NCI-H146 treated with DMSO at 0.1 percent for 48 hours (cell line): ENCODE data around the gene PTPRG.
"Not testable (repeated sequence)": the region's sequence is repeated elsewhere in the genome, so short reads cannot be mapped to it uniquely, and the experiment has no call there.

ENCODE experiments used
- DNase-seq: peaks from one replicate; lab custom pipeline; 2025; ENCODE audit not compliant: unreplicated experiment; lab: John Stamatoyannopoulos, UW

The PTPRG gene

GRCh38 chr3:62027796-62028195, 466.4 kb downstream of the PTPRG start:
- no peak for DNase-seq

GRCh38 chr3:62028236-62028635, 466.9 kb downstream of the PTPRG start:
- no peak for DNase-seq

GRCh38 chr3:62032738-62033137, 471.4 kb downstream of the PTPRG start:
- peak; percentile 61 for DNase-seq

- DNase-seq, result no peak
Measured at GRCh38 chr3:62035402-62036057, 474.2 kb downstream of the PTPRG start.

GRCh38 chr3:62036726-62037125, 475.4 kb downstream of the PTPRG start:
- no peak for DNase-seq

GRCh38 chr3:62038798-62039197, 477.4 kb downstream of the PTPRG start:
- not testable (repeated sequence) for DNase-seq

- DNase-seq, result no peak
Measured at GRCh38 chr3:62039586-62039985, 478.2 kb downstream of the PTPRG start.

- no peak for DNase-seq
Measured at GRCh38 chr3:62041681-62042080, 480.3 kb downstream of the PTPRG start.

GRCh38 chr3:62044874-62045411, 483.6 kb downstream of the PTPRG start:
- no peak for DNase-seq

GRCh38 chr3:62046326-62046725, 485.0 kb downstream of the PTPRG start:
- DNase-seq, result no peak

GRCh38 chr3:62048577-62048976, 487.2 kb downstream of the PTPRG start:
- no peak for DNase-seq

- no peak for DNase-seq
Measured at GRCh38 chr3:62049033-62049432, 487.7 kb downstream of the PTPRG start.

GRCh38 chr3:62051506-62051905, 490.1 kb downstream of the PTPRG start:
- DNase-seq, result peak; percentile 68

- DNase-seq, result no peak
Measured at GRCh38 chr3:62052331-62052730, 491.0 kb downstream of the PTPRG start.

- DNase-seq, result no peak
Measured at GRCh38 chr3:62056658-62057057, 495.3 kb downstream of the PTPRG start.

- DNase-seq, result no peak
Measured at GRCh38 chr3:62057339-62058047, 496.1 kb downstream of the PTPRG start.

GRCh38 chr3:62065985-62066693, 504.8 kb downstream of the PTPRG start:
- DNase-seq, result no peak

GRCh38 chr3:62068337-62068736, 507.0 kb downstream of the PTPRG start:
- no peak for DNase-seq

GRCh38 chr3:62070891-62071290, 509.5 kb downstream of the PTPRG start:
- no peak for DNase-seq

GRCh38 chr3:62073038-62073437, 511.7 kb downstream of the PTPRG start:
- DNase-seq, result no peak

GRCh38 chr3:62084558-62084957, 523.2 kb downstream of the PTPRG start:
- peak; percentile 43 for DNase-seq
